Measurements from ENCODE around the gene LAMC1.
"Not testable (repeated sequence)": the region's sequence is repeated elsewhere in the genome, so short reads cannot be mapped to it uniquely, and the experiment has no call there.

LAMC1 gene

DNA sequence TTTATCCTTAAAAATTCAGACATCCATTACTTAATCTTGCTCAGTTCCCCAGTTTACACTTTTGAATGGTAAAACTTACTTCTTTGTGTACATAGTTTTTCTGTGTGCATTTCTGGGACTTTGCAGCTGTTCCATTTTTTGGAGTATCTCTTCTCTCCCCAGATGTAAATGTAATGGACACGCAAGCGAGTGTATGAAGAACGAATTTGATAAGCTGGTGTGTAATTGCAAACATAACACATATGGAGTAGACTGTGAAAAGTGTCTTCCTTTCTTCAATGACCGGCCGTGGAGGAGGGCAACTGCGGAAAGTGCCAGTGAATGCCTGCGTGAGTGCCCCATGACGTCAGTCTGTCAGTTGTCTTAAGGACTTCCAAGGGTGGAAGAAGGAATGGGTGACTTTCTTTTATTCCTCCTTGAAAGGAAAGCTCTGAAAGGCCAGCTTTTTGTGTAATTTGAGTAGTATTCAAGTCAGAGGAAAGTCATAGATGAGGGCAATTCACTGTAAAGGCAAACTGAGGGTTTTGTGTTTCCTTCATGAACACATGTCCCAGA is 87.2 kb downstream of the LAMC1 start:
- no peak for DNase-seq

DNA sequence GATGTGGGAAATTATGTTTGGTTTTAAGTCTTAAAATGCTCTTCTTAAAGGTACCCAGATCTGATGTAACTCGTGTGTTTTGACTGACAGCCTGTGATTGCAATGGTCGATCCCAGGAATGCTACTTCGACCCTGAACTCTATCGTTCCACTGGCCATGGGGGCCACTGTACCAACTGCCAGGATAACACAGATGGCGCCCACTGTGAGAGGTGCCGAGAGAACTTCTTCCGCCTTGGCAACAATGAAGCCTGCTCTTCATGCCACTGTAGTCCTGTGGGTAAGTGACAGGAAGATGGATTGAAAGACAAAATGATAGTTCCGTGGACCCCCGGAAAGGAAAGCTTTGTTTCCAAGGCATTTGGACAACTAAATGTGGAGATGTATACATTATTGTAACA is 91.2 kb downstream of the LAMC1 start:
- DNase-seq, result no peak

DNA sequence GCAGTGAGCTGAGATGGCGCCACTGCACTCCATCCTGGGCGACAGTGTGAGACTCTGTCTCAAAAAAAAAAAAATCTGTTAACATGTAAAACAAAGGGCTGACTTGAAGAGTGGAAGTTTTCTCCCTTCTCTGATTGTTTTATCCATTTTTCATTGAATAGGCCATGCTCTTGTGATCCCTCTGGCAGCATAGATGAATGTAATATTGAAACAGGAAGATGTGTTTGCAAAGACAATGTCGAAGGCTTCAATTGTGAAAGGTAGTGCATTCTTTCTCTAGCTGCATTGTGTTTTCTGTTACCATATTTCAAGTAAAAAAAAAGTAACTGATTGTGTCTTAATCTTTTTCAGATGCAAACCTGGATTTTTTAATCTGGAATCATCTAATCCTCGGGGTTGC is 93.2 kb downstream of the LAMC1 start:
- no peak for DNase-seq

DNA sequence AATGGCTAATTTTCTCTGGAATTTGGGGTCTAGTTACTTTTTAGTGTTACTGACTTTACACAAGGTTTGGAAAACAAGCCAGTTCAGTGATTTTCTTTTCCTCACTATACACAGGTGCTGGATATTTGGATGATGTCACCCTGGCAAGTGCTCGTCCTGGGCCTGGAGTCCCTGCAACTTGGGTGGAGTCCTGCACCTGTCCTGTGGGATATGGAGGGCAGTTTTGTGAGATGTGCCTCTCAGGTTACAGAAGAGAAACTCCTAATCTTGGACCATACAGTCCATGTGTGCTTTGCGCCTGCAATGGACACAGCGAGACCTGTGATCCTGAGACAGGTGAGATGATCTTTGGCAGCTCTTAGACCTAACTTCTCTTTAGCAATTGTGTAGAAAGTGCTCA is 98.4 kb downstream of the LAMC1 start:
- DNase-seq, result no peak

DNA sequence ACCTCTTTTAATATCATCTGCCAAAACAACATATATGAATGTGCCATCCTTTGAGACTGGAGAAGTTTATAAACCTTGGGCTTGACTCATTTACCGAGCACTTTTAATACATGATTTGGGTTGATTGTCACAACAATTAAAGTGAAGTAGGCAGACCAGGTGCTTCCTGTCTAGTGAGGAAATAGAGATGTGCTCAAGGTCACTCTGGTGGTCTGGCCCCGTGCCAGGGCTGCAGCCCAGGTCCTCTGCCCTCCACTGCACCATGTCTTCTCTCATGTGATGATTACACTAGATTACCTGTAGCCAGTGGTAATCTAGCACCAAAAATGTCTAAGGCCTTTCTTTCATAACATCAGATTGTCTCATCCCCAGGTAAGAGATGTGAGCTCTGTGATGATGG is 101.0 kb downstream of the LAMC1 start:
- DNase-seq, result no peak

DNA sequence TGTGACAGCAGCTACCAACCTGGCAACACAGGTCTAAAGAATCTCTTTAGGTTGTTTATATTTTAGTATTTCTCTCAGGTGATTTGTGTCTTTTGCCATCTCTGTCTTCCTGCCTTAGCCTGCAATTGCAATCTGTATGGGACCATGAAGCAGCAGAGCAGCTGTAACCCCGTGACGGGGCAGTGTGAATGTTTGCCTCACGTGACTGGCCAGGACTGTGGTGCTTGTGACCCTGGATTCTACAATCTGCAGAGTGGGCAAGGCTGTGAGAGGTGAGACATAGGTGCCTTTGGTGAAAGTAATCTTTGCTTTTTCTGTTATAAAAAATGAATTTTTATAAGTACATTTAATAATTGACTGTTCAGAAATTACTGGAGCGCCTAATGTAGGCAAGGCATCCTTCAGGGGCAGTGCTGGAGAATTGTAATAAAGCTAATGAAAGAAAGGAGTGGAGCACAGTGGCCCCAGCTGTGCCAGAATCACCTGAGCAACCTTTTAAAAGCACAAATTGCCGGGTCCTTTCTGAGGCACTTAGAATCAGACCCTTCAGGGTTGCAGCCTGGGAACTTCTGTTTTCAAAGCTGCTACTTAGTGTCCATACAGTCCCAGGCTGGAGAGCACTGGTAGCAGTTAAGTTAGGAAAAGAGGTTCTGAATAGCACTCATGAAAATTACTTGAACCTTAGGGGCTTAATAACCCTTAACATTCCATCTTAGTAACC is 102.2 kb downstream of the LAMC1 start:
- no peak for DNase-seq

DNA sequence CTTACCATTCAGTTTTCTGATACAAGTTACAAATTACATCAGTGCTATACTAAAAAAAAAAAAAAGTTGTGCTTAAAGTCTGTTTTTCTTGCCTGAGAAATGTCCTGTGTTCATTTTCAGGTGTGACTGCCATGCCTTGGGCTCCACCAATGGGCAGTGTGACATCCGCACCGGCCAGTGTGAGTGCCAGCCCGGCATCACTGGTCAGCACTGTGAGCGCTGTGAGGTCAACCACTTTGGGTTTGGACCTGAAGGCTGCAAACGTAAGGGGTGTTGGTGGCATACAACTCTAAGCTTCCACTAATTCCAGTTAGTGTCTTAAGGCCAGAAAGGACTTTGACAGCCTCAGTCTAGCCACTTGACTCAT is 102.8 kb downstream of the LAMC1 start:
- no peak for DNase-seq

DNA sequence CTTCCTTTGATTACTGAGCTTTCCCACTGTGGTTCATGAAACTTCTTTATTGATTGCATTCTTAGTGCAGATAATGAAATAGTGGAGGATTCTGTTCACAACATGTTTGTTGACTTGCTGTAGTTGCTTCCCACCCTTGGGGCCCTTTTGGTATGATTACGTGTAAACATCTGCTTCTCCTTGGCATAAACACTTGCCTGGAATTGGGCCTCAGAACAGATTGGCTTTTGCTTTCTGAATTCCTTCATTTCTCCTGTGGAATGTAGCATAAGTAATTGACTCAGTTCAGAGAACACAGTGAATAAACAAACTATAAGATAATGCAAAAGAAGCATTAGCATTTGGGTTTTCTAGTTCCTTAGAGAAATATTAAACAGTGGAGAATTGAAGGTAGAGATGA is 103.3 kb downstream of the LAMC1 start:
- no peak for DNase-seq

DNA sequence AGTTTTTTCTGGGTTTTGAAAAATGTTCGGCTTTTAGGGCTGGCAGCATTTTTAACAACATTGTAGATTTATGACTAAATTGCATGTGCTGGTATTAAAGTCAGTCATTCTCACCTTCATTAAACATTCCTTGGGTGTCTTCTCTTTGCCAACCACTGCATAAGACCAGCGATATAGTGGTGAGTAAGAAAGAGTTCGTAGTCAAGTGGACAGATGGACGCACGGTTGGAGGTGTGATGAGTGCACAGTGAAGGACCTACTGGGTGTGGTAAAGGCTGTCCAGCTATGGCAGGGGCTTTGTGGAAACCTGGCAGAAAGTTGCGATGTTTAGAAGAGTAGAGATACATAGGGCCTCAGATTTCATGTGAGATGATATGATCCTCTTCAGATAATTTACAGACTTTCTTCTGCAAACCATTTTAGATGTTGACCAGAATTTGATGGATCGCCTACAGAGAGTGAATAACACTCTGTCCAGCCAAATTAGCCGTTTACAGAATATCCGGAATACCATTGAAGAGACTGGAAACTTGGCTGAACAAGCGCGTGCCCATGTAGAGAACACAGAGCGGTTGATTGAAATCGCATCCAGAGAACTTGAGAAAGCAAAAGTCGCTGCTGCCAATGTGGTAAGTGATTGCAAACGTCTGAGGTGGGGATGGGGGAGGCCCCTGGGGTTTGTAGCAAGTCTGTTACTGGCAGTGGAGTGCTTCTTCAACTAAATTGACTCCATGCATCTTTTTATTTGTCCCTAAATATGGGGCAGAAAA is 106.9 kb downstream of the LAMC1 start:
- no peak for DNase-seq

DNA sequence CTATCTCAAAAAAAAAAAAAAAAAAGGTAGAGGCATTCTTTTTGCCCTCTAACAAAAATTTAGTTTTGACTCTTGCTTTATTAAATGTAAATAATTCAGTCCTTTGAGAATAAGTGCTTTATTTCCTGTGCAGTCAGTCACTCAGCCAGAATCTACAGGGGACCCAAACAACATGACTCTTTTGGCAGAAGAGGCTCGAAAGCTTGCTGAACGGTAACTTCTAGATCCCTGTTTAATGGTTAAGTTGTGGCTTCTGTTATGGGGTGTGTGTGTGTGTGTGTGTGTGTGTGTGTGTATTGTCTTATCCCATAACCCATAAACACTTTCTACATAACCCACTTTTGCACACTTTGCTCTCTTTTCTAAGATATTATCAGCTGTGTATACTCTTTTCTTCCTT is 107.9 kb downstream of the LAMC1 start:
- no peak for DNase-seq

DNA sequence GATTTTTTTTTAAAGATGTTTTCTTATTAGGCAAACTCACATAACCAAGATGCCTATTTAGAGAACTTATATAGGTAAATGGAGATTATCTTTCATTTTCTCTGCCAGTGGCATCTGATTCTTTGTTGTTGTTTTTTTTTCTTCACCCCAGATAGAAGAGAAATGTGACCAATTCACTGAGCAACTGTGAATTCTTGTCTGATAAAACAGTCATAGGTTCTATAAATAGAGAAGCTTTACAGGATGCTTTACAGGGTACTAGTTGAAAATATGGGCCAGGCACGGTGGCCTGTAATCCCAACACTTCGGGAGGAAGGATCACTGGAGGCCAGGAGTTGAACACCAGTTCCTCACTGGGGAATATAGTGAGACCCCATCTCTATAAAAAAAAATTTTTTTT is 112.1 kb downstream of the LAMC1 start:
- DNase-seq, result no peak

DNA sequence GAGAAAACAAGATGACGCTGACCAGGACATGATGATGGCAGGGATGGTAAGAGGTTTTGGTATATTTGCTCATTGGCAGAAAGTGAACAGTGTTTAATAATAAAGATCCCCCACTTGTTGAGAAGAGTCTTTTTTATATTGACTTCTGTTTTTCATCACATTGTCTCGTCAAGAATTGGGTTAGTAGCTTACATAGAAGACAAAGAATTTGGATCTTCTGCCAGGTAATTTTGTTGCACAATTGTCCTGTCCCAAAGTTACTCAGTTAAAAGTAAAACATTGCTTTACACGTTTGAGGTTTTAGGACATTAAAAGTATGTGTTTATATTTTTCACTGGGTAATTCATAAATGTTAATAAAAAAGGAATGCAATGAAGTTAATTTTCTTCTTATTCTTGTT is 114.6 kb downstream of the LAMC1 start:
- no peak for DNase-seq

DNA sequence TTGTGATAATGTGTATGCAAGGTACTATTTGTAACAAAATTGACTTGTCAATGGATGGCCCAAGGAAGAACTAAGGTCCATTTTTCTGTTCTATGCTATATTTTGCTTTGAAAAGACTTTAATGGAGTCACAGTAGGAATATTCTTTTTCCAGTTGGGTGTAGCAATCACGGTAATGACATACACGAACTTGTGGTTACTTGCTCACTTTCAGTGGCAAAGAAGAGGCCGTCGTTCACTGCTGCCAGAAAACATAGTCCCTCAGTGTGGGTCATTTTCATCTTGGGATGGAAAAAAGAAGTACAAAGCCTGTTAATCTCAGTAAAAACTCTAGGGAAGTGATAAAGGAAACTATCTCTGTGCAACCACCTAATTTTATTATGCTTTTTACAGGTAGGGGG is 115.1 kb downstream of the LAMC1 start:
- no peak for DNase-seq

DNA sequence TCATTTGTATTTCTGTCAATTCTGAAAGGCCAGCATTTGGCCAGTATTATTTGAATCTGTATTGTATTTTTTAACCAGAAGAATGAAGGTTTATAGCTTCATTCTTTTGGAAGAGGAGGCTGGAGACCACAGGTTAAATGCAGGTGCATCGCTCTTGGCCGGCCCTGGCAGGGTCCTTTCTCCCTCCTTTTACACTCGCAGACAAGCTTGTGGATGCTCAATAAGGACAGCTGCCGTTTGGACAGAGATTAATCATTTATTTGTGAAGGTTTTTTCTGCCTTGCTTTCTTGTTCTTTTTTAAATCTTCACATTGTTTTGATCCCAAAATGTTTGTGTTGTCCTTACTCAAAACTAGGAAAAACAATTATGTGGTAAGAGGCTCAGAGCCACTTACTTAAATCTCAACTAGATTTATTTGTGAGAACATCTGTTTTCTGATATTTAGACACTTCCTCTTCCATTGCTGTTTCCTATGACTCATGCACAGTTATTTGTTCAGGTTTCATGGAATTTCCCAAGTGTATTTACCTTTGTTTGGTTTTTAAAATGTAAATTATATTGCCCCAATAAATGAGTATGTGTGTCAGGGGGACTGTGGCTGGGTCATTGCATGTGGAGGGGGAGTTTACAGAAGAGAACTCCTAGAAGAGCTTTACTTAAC is 116.2 kb downstream of the LAMC1 start:
- DNase-seq, result no peak

DNA sequence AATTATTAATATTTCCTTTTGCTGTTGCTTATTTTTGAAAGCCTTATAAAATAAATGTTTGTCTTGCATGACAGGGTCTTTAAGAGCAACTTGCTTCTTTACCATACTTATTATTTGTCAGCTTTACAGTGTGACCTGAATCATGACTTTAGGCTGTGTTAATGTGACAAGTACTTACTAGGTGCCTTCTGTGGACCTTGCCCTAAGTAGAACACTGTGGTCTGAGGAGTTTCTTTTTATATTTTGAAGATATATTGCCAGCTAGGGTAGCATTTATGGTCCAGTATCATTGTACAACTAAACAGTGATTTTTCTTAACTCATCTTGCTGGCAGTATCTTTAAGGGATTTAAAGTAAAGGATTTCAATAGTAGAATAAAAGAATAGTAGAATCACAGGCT is 117.4 kb downstream of the LAMC1 start:
- no peak for DNase-seq

DNA sequence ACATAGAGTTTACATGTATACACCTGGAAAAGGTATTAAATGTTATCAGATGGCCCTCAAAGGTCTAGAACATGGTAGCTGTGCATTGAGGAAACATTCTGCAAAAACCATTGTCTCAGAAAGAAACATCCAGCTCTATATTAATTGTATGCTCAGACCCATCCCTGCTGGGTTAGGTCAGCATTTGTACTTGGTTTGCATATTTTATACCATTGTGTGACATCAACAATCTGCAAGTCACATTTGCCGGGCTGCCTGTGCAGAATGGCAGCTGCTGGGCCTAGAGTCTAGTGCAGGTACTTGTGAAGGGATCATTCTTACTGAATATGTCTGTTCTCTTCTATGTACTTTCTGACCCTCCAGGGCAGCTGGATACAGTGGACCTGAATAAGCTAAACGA is 119.0 kb downstream of the LAMC1 start:
- DNase-seq, result no peak

DNA sequence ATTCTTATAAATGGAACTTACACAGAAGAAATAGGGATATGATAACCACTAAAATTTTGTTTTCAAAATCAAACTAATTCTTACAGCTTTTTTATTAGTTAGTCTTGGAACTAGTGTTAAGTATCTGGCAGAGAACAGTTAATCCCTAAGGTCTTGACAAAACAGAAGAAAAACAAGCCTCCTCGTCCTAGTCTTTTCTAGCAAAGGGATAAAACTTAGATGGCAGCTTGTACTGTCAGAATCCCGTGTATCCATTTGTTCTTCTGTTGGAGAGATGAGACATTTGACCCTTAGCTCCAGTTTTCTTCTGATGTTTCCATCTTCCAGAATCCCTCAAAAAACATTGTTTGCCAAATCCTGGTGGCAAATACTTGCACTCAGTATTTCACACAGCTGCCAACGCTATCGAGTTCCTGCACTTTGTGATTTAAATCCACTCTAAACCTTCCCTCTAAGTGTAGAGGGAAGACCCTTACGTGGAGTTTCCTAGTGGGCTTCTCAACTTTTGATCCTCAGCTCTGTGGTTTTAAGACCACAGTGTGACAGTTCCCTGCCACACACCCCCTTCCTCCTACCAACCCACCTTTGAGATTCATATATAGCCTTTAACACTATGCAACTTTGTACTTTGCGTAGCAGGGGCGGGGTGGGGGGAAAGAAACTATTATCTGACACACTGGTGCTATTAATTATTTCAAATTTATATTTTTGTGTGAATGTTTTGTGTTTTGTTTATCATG is 120.5 kb downstream of the LAMC1 start:
- no peak for DNase-seq

DNA sequence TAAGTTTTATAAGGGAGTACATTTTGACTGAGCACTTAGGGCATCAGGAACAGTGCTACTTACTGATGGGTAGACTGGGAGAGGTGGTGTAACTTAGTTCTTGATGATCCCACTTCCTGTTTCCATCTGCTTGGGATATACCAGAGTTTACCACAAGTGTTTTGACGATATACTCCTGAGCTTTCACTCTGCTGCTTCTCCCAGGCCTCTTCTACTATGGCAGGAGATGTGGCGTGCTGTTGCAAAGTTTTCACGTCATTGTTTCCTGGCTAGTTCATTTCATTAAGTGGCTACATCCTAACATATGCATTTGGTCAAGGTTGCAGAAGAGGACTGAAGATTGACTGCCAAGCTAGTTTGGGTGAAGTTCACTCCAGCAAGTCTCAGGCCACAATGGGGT is 121.5 kb downstream of the LAMC1 start:
- DNase-seq, result no peak

DNA sequence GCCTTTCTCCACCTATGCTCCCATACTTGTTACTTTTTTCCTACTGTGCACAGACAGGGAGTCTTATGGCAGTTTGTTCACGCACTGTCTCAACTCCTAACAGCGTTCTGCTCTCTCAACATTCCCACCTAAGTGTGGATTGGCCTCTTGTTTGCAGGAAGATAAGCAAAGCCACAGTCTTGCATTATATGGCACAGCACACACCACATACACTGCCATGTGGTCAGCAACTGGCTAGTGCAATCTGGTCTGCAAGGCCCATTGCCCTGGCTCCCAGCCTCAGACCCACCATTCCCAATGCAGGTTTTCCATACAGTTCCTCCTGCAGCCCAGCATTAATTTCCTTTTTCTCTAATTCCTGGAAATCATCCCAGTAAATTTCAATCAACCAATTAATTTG is 124.5 kb downstream of the LAMC1 start:
- no peak for DNase-seq

DNA sequence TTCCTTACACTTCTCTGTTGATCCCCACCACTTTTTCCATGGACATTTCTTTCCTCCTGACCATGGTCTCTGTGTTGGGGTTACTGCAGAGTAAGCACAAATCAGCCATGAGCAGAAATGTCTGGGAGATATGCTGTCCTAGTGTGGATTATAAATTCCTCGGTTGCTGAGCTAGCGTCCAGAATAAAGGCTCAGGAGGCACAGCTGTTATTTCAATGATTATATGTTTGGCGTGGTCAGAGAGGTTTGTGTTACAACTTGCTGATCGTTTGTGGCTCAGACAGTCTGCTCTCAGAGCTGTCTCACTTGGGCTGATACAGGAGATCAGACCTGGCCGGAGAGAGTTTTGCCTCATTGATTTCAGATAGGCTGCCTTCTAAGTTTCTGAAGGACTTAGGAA is 125.4 kb downstream of the LAMC1 start:
- DNase-seq, result no peak

DNA sequence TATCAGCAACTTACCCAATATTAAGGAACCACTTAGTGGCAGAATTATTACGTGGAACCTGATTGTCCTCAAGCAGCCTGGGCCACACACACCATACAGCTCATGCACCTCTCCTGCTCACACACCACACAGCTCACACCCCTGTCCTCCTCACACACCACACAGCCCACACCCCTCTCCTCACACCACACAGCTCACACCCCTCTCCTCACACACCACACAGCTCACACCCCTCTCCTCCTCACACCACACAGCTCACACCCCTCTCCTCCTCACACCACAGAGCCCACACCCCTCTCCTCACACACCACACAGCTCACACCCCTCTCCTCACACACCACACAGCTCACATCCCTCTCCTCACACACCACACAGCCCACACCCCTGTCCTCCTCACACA is 126.1 kb downstream of the LAMC1 start:
- no peak for DNase-seq

DNA sequence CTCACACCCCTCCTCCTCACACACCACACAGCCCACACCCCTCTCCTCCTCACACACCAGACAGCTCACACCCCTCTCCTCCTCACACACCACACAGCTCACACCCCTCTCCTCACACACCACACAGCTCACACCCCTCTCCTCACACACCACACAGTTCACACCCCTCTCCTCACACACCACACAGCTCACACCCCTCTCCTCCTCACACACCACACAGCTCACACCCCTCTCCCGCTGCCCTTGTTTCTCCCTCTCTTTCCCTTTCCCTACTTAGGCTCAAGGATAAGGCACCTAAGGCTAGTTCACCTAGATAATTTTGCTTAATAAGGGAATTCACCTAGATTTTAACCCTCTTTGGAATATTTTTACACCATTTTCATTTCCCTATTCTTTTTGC is 126.8 kb downstream of the LAMC1 start:
- DNase-seq, result not testable (repeated sequence)

DNA sequence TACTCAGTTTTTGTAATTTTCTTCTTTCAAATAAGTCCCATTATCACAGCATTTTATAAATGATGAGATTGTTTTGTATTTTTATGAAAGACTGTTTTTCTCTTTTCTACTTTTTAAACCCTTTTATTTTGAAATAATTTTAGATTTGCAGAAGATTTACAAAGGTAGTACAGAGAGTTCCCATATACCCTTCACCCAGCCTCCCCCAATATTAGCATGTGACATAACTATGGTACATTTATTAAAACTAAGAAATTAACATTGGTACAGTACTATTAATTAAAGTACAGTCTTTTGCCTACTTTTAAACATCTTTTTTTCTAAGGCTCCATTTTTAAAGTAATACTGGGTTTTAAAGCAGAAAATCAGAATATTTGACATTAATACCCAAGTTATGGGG is 127.2 kb downstream of the LAMC1 start:
- DNase-seq, result no peak

Data from activated CD4-positive, alpha-beta T cell treated with anti-CD3 and anti-CD28 coated beads, Interleukin-2, amount 50 U/mL, for 1 hour (primary cell).